Measurements from ENCODE around the gene DICER1. TPM values are rescaled to one million over a fixed set of nuclear protein-coding genes. Genes with fewer than 3 reads are reported as not detected.

DICER1 gene
- total and polyA plus RNA-seq, 2 donors (not counting 3 experiments of a cell fraction or from before 2014, with no cell fraction given) = 8.3 to 43.6 TPM

DNA sequence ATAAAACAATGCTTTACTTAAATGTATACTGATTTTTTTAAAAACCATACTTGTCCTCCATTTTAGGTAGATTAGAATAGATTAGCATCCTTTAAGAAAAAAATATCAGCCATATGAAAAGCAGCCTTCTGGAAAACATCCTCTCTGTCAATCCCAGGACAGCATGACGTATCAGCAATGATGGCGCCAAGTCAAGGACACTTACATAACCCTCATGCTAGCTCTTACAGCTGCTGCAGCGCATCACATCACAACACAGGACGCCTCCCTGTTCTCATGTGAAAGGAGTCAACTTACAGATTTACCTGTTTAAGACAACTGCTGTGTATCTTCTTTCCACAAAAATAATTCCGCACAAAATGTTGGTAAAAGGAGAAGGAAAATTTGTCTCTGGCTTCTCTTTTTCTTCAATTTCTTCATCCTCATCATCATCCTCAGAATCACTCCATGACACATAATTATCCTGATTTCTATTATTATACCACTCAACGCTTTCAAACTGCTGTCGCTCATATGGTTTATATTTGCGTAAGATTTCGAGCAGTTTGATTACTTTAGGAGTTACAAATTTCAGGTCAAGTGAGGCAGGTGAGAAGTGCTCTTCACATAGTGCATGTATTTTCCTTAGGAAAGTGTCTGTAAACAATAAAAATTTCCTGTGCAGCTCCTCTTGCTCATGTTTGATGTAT lies 33.3 kb downstream of the DICER1 start:
- H2AFZ ChIP-seq (ENCODE audit: low read depth, low read length) = no peak overlapping the region
- H3K27ac ChIP-seq (ENCODE audit: insufficient read depth, low read depth, low read length) = no peak overlapping the region
- H3K9ac ChIP-seq (replicated peaks; ENCODE audit: extremely low read depth, insufficient read depth, low read length) = no peak overlapping the region
- dilution Hi-C loops (cut with MboI; ENCODE audit: extremely low pct_ligation_motif_present, low sequenced_read_pairs) (no loop called here), intact Hi-C loops (cut with micrococcal nuclease) (no loop called here)
- no peak overlapping the region for H3K4me2 ChIP-seq (ENCODE audit: insufficient read depth, low read length)
- no peak overlapping the region for H3K4me3 ChIP-seq (replicated peaks in 1 of 3; ENCODE audit: insufficient read depth in 1 of 3, low read depth in 1 of 3, low read length in 3 of 3)
- H3K27me3 ChIP-seq (ENCODE audit: control insufficient read depth in 2 of 2, insufficient read depth in 2 of 2, low read length in 2 of 2) = no peaks in the 10 kb centered on the region
- no peaks in the 10 kb centered on the region for H4K20me1 ChIP-seq (replicated peaks; ENCODE audit: control insufficient read depth, extremely low read depth, insufficient read depth, low read length)
- TF ChIP-seq, protein P1, sequence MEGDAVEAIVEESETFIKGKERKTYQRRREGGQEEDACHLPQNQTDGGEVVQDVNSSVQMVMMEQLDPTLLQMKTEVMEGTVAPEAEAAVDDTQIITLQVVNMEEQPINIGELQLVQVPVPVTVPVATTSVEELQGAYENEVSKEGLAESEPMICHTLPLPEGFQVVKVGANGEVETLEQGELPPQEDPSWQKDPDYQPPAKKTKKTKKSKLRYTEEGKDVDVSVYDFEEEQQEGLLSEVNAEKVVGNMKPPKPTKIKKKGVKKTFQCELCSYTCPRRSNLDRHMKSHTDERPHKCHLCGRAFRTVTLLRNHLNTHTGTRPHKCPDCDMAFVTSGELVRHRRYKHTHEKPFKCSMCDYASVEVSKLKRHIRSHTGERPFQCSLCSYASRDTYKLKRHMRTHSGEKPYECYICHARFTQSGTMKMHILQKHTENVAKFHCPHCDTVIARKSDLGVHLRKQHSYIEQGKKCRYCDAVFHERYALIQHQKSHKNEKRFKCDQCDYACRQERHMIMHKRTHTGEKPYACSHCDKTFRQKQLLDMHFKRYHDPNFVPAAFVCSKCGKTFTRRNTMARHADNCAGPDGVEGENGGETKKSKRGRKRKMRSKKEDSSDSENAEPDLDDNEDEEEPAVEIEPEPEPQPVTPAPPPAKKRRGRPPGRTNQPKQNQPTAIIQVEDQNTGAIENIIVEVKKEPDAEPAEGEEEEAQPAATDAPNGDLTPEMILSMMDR (IDR thresholded peaks at IDR 0.05; ENCODE audit: extremely low read depth in 1 of 2, insufficient read depth in 1 of 2, low read depth in 1 of 2, low read length in 2 of 2) = no peak
- TF ChIP-seq MYC (IDR thresholded peaks at IDR 0.05; ENCODE audit: low read depth, low read length) (no peak), JUN (IDR thresholded peaks at IDR 0.05; ENCODE audit: borderline replicate concordance, insufficient read depth, insufficient read length, low read depth) (no peak), POLR2AphosphoS5 (IDR thresholded peaks at IDR 0.05; ENCODE audit: insufficient read depth, low read depth, low read length) (no peak), GATA2 (IDR thresholded peaks at IDR 0.05; ENCODE audit: insufficient read depth, insufficient read length, low read depth, low read length) (no peak), EZH2 (IDR thresholded peaks at IDR 0.05; ENCODE audit: borderline replicate concordance, low read depth, low read length, severe bottlenecking) (no peak), FOS (IDR thresholded peaks at IDR 0.05; ENCODE audit: borderline replicate concordance, insufficient read depth, low read length) (no peak), POLR2A (IDR thresholded peaks at IDR 0.05; ENCODE audit: low read depth, low read length) (no peak)
- TF ChIP-seq, protein P2, sequence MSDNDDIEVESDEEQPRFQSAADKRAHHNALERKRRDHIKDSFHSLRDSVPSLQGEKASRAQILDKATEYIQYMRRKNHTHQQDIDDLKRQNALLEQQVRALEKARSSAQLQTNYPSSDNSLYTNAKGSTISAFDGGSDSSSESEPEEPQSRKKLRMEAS (IDR thresholded peaks at IDR 0.05; ENCODE audit: insufficient read depth, insufficient read length) = no peak
- H3K9me1 ChIP-seq (replicated peaks; ENCODE audit: control insufficient read depth, extremely low read depth, insufficient read depth, low read length) = no peaks in the 10 kb centered on the region
- H3K9me3 ChIP-seq (replicated peaks; ENCODE audit: control insufficient read depth, insufficient read depth, low read length) = no peaks in the 10 kb centered on the region
- BruUV-seq (replicated peaks) = no TSS peak
- H3K4me1 ChIP-seq (ENCODE audit: control insufficient read depth, extremely low read depth, insufficient read depth, low read length) = no peaks in the 10 kb centered on the region
- FAIRE-seq = no peak
- no peak for DNase-seq (ENCODE audit: low read depth, low spot score)
- peaks cover 2 to 4% of the 10 kb centered on the region in 2 experiments for H3K36me3 ChIP-seq (ENCODE audit: control insufficient read depth in 2 of 2, extremely low read depth in 1 of 2, insufficient read depth in 2 of 2, low read length in 2 of 2)
- ChIA-PET CTCF (no interaction called here), POLR2A (no interaction called here)
- peaks cover 11% of the 10 kb centered on the region for H3K79me2 ChIP-seq (ENCODE audit: control insufficient read depth, insufficient read depth, low read length)
